HepG2 (cell line): Measurements from ENCODE around the gene SMYD5. TPM values are rescaled to one million over a fixed set of nuclear protein-coding genes. Genes with fewer than 3 reads are reported as not detected.

Experiments
- AHR ChIP-seq: IDR thresholded peaks from 2 replicates; pipeline ENCODE4 v1.6.1; 2018; ENCODE audit warnings: missing genetic modification reagents, missing compliant biosample characterization
- ARHGAP35 ChIP-seq: sonication (generic); formaldehyde crosslinking; IDR thresholded peaks from 2 replicates; pipeline ENCODE4 v1.9.0; 2022; ENCODE audit warnings: mild to moderate bottlenecking, inconsistent platforms, moderate library complexity, missing genetic modification reagents, borderline replicate concordance
- CEBPB ChIP-seq: IDR thresholded peaks from 2 replicates; pipeline ENCODE4 v1.6.1; 2011; ENCODE audit warnings: low read depth, low read length, improper control_type of control experiment, borderline replicate concordance
- FOXP1 ChIP-seq, 2 experiments: fragments of 450-650 bp in 1 of 2; IDR thresholded peaks; 2 replicates each; pipeline ENCODE4 v1.6.1; 2017 to 2018; ENCODE audit warnings: antibody characterized with exemption in 1 of 2
- HIC2 ChIP-seq: sonication (generic); formaldehyde crosslinking; IDR thresholded peaks from 2 replicates; pipeline ENCODE4 v1.9.0; 2022; ENCODE audit warnings: low read depth, missing genetic modification reagents
- HNF1B ChIP-seq: sonication (generic); formaldehyde crosslinking; IDR thresholded peaks from 2 replicates; pipeline ENCODE4 v1.5.1; 2020; ENCODE audit warnings: mild to moderate bottlenecking, moderate library complexity, missing genetic modification reagents
- IRF2 ChIP-seq: IDR thresholded peaks from 2 replicates; pipeline ENCODE4 v1.6.1; 2018; ENCODE audit warnings: missing genetic modification reagents, missing compliant biosample characterization
- IRX3 ChIP-seq: sonication (generic); formaldehyde crosslinking; IDR thresholded peaks from 2 replicates; pipeline ENCODE4 v1.8.1; 2023; ENCODE audit warnings: mild to moderate bottlenecking, low read depth, missing genetic modification reagents, borderline replicate concordance
- MYNN ChIP-seq: sonication (generic); formaldehyde crosslinking; IDR thresholded peaks from 2 replicates; pipeline ENCODE4 v1.4.0; 2020; ENCODE audit warnings: mild to moderate bottlenecking, low read depth, missing genetic modification reagents
- PRPF4 ChIP-seq: fragments of 200-400 bp; formaldehyde crosslinking; IDR thresholded peaks from 2 replicates; pipeline ENCODE4 v1.6.1; 2016; ENCODE audit warnings: low read length, low read depth; ENCODE audit not compliant: poor library complexity, severe bottlenecking
- RBAK ChIP-seq: sonication (generic); formaldehyde crosslinking; IDR thresholded peaks from 2 replicates; pipeline ENCODE4 v1.5.1; 2020; ENCODE audit warnings: mild to moderate bottlenecking, missing genetic modification reagents
- RELA ChIP-seq: sonication (generic); formaldehyde crosslinking; IDR thresholded peaks from 2 replicates; pipeline ENCODE4 v1.4.0; 2020; ENCODE audit warnings: missing genetic modification reagents
- TFE3 ChIP-seq: IDR thresholded peaks from 2 replicates; pipeline ENCODE4 v1.6.1; 2016
- ZFY ChIP-seq: sonication (generic); formaldehyde crosslinking; IDR thresholded peaks from 2 replicates; pipeline ENCODE4 v1.4.0; 2020; ENCODE audit warnings: missing genetic modification reagents
- ZNF124 ChIP-seq: sonication (generic); formaldehyde crosslinking; IDR thresholded peaks from 2 replicates; pipeline ENCODE4 v1.4.0; 2020; ENCODE audit warnings: missing genetic modification reagents
- ZNF253 ChIP-seq: sonication (generic); formaldehyde crosslinking; IDR thresholded peaks from 2 replicates; pipeline ENCODE4 v1.8.0; 2022; ENCODE audit warnings: mild to moderate bottlenecking, missing genetic modification reagents, borderline replicate concordance
- ZNF317 ChIP-seq: sonication (generic); formaldehyde crosslinking; IDR thresholded peaks from 2 replicates; pipeline ENCODE4 v1.5.0; 2020; ENCODE audit warnings: mild to moderate bottlenecking, missing genetic modification reagents
- ZNF33A ChIP-seq: sonication (generic); formaldehyde crosslinking; IDR thresholded peaks from 2 replicates; pipeline ENCODE4 v1.5.1; 2020; ENCODE audit warnings: missing genetic modification reagents, mild to moderate bottlenecking, moderate library complexity, borderline replicate concordance
- ZNF484 ChIP-seq: sonication (generic); formaldehyde crosslinking; IDR thresholded peaks from 2 replicates; pipeline ENCODE4 v1.5.1; 2020; ENCODE audit warnings: mild to moderate bottlenecking, low read depth, missing genetic modification reagents, borderline replicate concordance
- ZNF563 ChIP-seq: sonication (generic); formaldehyde crosslinking; IDR thresholded peaks from 2 replicates; pipeline ENCODE4 v1.8.0; 2022; ENCODE audit warnings: mild to moderate bottlenecking, moderate library complexity, missing genetic modification reagents
- ZNF619 ChIP-seq: sonication (generic); formaldehyde crosslinking; IDR thresholded peaks from 2 replicates; pipeline ENCODE4 v1.4.0; 2020; ENCODE audit warnings: mild to moderate bottlenecking, missing genetic modification reagents
- ZNF724P ChIP-seq: sonication (generic); formaldehyde crosslinking; IDR thresholded peaks from 2 replicates; pipeline ENCODE4 v1.8.0; 2022; ENCODE audit warnings: missing genetic modification reagents, borderline replicate concordance
- polyA plus RNA-seq, 8 experiments: library from polyadenylated mRNA; depleted of rRNA in 3 of 8; stranded (reverse) in 7 of 8; unstranded in 1 of 8; fragments of >200 nt; fragmentation: Illumina TruSeq in 4 of 8; extraction: Trizol in 4 of 8; gene quantifications; 2 replicates each; pipeline versions ENCODE4 v1.2.1 to v1.2.3, GENCODE V29; 2011 to 2016; ENCODE audit warnings: low read depth in 4 of 8, missing spikeins in 1 of 8, mixed read lengths in 1 of 8; ENCODE audit not compliant: insufficient read depth in 1 of 8
- total RNA-seq, 5 experiments: library from RNA; depleted of rRNA; stranded (reverse); fragments of >200 nt; fragmentation: Illumina TruSeq; extraction: Trizol; gene quantifications; 2 replicates each; pipeline ENCODE4 v1.2.3, GENCODE V29; 2016; ENCODE audit warnings: low read depth in 1 of 5
- TF ChIP-seq, protein P1 (sequence below): sonication (generic); formaldehyde crosslinking; IDR thresholded peaks from 2 replicates; pipeline ENCODE4 v1.5.1; 2020; ENCODE audit warnings: missing genetic modification reagents, mild to moderate bottlenecking, borderline replicate concordance

The SMYD5 gene
- total and polyA plus RNA-seq, 2 of the 13 experiments (the other 11 are each of a cell fraction or from before 2014, with no cell fraction given): 55.8 to 70.4 TPM

GRCh38 chr2:73233154-73233931 lies 19.3 kb downstream of the SMYD5 start, which contains the start of gene PRADC1 (continued):
- TF ChIP-seq, protein P1, sequence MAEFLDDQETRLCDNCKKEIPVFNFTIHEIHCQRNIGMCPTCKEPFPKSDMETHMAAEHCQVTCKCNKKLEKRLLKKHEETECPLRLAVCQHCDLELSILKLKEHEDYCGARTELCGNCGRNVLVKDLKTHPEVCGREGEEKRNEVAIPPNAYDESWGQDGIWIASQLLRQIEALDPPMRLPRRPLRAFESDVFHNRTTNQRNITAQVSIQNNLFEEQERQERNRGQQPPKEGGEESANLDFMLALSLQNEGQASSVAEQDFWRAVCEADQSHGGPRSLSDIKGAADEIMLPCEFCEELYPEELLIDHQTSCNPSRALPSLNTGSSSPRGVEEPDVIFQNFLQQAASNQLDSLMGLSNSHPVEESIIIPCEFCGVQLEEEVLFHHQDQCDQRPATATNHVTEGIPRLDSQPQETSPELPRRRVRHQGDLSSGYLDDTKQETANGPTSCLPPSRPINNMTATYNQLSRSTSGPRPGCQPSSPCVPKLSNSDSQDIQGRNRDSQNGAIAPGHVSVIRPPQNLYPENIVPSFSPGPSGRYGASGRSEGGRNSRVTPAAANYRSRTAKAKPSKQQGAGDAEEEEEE (CRISPR knock-in tag): no peak
- TF ChIP-seq ZNF484 (CRISPR knock-in tag) (peak; percentile 76; the same call in 1 of the 2 replicates), IRX3 (no peak), ZNF317 (CRISPR knock-in tag) (peak; percentile 80; the same call in 1 of the 2 replicates), HIC2 (no peak), MYNN (CRISPR knock-in tag) (no peak), RBAK (no peak), ARHGAP35 (CRISPR knock-in tag) (no peak; the same call in 1 of the 2 replicates), TFE3 (CRISPR knock-in tag) (no peak), ZNF724P (CRISPR knock-in tag) (peak; percentile 72), FOXP1 (IDR thresholded peaks at IDR 0.05) (no peak), FOXP1 (CRISPR knock-in tag; IDR thresholded peaks at IDR 0.05) (no peak), ZNF33A (CRISPR knock-in tag) (no peak), ZNF619 (CRISPR knock-in tag) (no peak; the same call in 1 of the 2 replicates), HNF1B (CRISPR knock-in tag) (no peak; the same call in 1 of the 2 replicates), IRF2 (CRISPR knock-in tag) (no peak; the same call in 1 of the 2 replicates), ZNF253 (CRISPR knock-in tag) (peak; percentile 85; the same call in 1 of the 2 replicates), ZNF124 (peak; percentile 92), AHR (CRISPR knock-in tag) (peak; percentile 68; the same call in 1 of the 2 replicates), CEBPB (no peak), PRPF4 (no peak), ZFY (peak; percentile 67; the same call in 1 of the 2 replicates), ZNF563 (CRISPR knock-in tag) (0 out of 2 replicates have a peak, but pooled peaks have one; percentile 79), RELA (CRISPR knock-in tag) (no peak)
